HCT116 (cell line): Measurements from ENCODE around the gene MRPL33. TPM values are rescaled to one million over a fixed set of nuclear protein-coding genes. Genes with fewer than 3 reads are reported as not detected.

Source experiments
- ATAC-seq: fragments of 200-7000 bp; cut with Tn5 transposase; 2 replicates; pipeline ENCODE4 v1.9.1; 2020; ENCODE audit warnings: mild to moderate bottlenecking, moderate library complexity
- BruUV-seq: library from RNA; stranded (reverse); fragments of 400-500 nt; replicated peaks from 2 replicates; lab custom pipeline; 2021; lab: Mats Ljungman, UMichigan
- CTCF ChIA-PET: fragments of 300-600 bp; sonication (Branson Sonifier 250); formaldehyde crosslinking; loops from one replicate; lab custom pipeline; 2021; ENCODE audit warnings: antibody characterized with exemption; lab: Charles Lee
- POLR2A ChIA-PET: fragments of 300-600, 350-600 bp; sonication (Branson Sonifier 250); formaldehyde crosslinking; loops from one replicate; lab custom pipeline; 2021; ENCODE audit warnings: antibody characterized with exemption; lab: Charles Lee
- RAD21 ChIA-PET, 2 experiments: fragments of 300-600 bp; sonication (Branson Sonifier 250); formaldehyde crosslinking; loops; one replicate each; lab custom pipeline; 2023; ENCODE audit warnings: low total read pairs in 2 of 2; ENCODE audit not compliant: uncharacterized antibody in 2 of 2, unreplicated experiment in 2 of 2, low non-redundant PET in 1 of 2; lab: Charles Lee
- DNase-seq: peaks from one replicate; pipeline ENCODE4 v3.0.0-alpha.2; 2010; ENCODE audit warnings: low read depth, low spot score
- H2AFZ ChIP-seq: fragments of 200-600 bp; shearing (Covaris generic), sonication (generic); 2 replicates; pipeline ENCODE4 v1.6.1; 2017; ENCODE audit warnings: low read depth, mixed run types, mixed read lengths, antibody characterized with exemption, low read length; ENCODE audit not compliant: poor library complexity, severe bottlenecking
- H3K27ac ChIP-seq: 2 replicates; pipeline ENCODE4 v1.5.1; 2012; ENCODE audit warnings: low read depth, low read length
- H3K27me3 ChIP-seq: fragments of 200-600 bp; sonication (generic); 2 replicates; pipeline ENCODE4 v1.6.1; 2016; ENCODE audit warnings: mixed run types, low read length, mixed read lengths; ENCODE audit not compliant: insufficient read depth
- H3K36me3 ChIP-seq, 2 experiments: fragments of 200-500 bp in 1 of 2; fragments of 200-600 bp in 1 of 2; sonication (Bioruptor generic) in 1 of 2; sonication (generic) in 1 of 2; 2 replicates each; pipeline versions ENCODE4 v1.5.1 to v1.6.1; 2014 to 2016; ENCODE audit warnings: low read length in 2 of 2, inconsistent platforms in 1 of 2, mixed read lengths in 1 of 2, mixed run types in 1 of 2; ENCODE audit not compliant: insufficient read depth in 2 of 2, control insufficient read depth in 1 of 2
- H3K4me1 ChIP-seq, 2 experiments: fragments of 200-600 bp in 1 of 2; sonication (generic) in 1 of 2; 2 replicates each; pipeline versions ENCODE4 v1.5.1 to v1.6.1; 2012 to 2017; ENCODE audit warnings: low read length in 2 of 2, inconsistent platforms in 1 of 2, mild to moderate bottlenecking in 1 of 2, mixed read lengths in 1 of 2, mixed run types in 1 of 2, moderate library complexity in 1 of 2; ENCODE audit not compliant: insufficient read depth in 2 of 2, control insufficient read depth in 1 of 2
- H3K4me2 ChIP-seq: fragments of 200-600 bp; sonication (generic); 2 replicates; pipeline ENCODE4 v1.6.1; 2017; ENCODE audit warnings: mixed run types, low read length, mixed read lengths
- H3K4me3 ChIP-seq, 2 experiments: fragments of 200-600 bp in 1 of 2; sonication (generic) in 1 of 2; replicated peaks in 1 of 2; 2 replicates each; pipeline ENCODE4 v1.5.1; 2011 to 2016; ENCODE audit warnings: low read length in 2 of 2, control low read depth in 1 of 2, low read depth in 1 of 2, mild to moderate bottlenecking in 1 of 2, mixed read lengths in 1 of 2, mixed run types in 1 of 2
- H3K79me2 ChIP-seq: fragments of 200-600 bp; sonication (generic); 2 replicates; pipeline ENCODE4 v1.6.1; 2017; ENCODE audit warnings: mild to moderate bottlenecking, mixed run types, low read length, moderate library complexity, mixed read lengths; ENCODE audit not compliant: insufficient read depth
- H3K9ac ChIP-seq: fragments of 200-600 bp; sonication (generic); 2 replicates; pipeline ENCODE4 v1.6.1; 2016; ENCODE audit warnings: low read length, mixed read lengths
- H3K9me2 ChIP-seq: fragments of 200-600 bp; sonication (generic), shearing (Covaris generic); 2 replicates; pipeline ENCODE4 v1.6.1; 2017; ENCODE audit warnings: mixed run types, mild to moderate bottlenecking, moderate library complexity; ENCODE audit not compliant: insufficient read depth
- H3K9me3 ChIP-seq, 2 experiments: fragments of 200-500 bp in 1 of 2; fragments of 200-600 bp in 1 of 2; sonication (Bioruptor generic) in 1 of 2; sonication (generic) in 1 of 2; 2 replicates each; pipeline ENCODE4 v1.6.1; 2014 to 2017; ENCODE audit warnings: low read length in 2 of 2, mixed read lengths in 2 of 2, inconsistent platforms in 1 of 2, low read depth in 1 of 2, mild to moderate bottlenecking in 1 of 2, mixed run types in 1 of 2, moderate library complexity in 1 of 2; ENCODE audit not compliant: control insufficient read depth in 1 of 2, insufficient read depth in 1 of 2
- H4K20me1 ChIP-seq: fragments of 200-600 bp; sonication (generic), shearing (Covaris generic); 2 replicates; pipeline ENCODE4 v1.6.1; 2017; ENCODE audit warnings: mixed run types, mild to moderate bottlenecking, moderate library complexity; ENCODE audit not compliant: insufficient read depth
- ATF3 ChIP-seq: IDR thresholded peaks from 2 replicates; pipeline ENCODE4 v1.6.1; 2012
- CBX3 ChIP-seq: IDR thresholded peaks from 2 replicates; pipeline ENCODE4 v1.6.1; 2012; ENCODE audit warnings: low read depth
- EGR1 ChIP-seq: IDR thresholded peaks from 2 replicates; pipeline ENCODE4 v1.6.1; 2012; ENCODE audit warnings: low read depth
- EZH2 ChIP-seq: fragments of 200-600 bp; sonication (generic); IDR thresholded peaks from 2 replicates; pipeline ENCODE4 v1.6.1; 2017; ENCODE audit warnings: antibody characterized with exemption, mixed run types
- JUND ChIP-seq: IDR thresholded peaks from 2 replicates; pipeline ENCODE4 v1.6.1; 2012
- POLR2A ChIP-seq: IDR thresholded peaks from 2 replicates; pipeline ENCODE4 v1.7.0; 2011; ENCODE audit warnings: borderline replicate concordance; ENCODE audit not compliant: insufficient read depth, insufficient read length; ENCODE audit errors: extremely low read depth
- RAD21 ChIP-seq: IDR thresholded peaks from 2 replicates; pipeline ENCODE4 v1.6.1; 2012; ENCODE audit warnings: low read depth, mild to moderate bottlenecking
- SP1 ChIP-seq: IDR thresholded peaks from 2 replicates; pipeline ENCODE4 v1.6.1; 2012; ENCODE audit warnings: low read depth
- SRF ChIP-seq: IDR thresholded peaks from 2 replicates; pipeline ENCODE4 v1.6.1; 2012; ENCODE audit warnings: low read depth
- TCF7L2 ChIP-seq: IDR thresholded peaks from 2 replicates; pipeline ENCODE4 v1.7.0; 2011; ENCODE audit warnings: borderline replicate concordance, inconsistent platforms; ENCODE audit not compliant: insufficient read depth, insufficient read length; ENCODE audit errors: extremely low read depth
- intact Hi-C: fragments of 100-400 bp; cut with micrococcal nuclease; formaldehyde crosslinking; loops from 2 replicates; pipeline ENCODE4 v1.10.0; 2022
- total RNA-seq: library from RNA; stranded (reverse); gene quantifications from one replicate; pipeline ENCODE4 v1.2.1, GENCODE V29; 2021; ENCODE audit not compliant: unreplicated experiment

Gene MRPL33
- total RNA-seq, 1 experiment from 2014 or later: 66.3 TPM

- ATAC-seq: no peak
- H3K9ac ChIP-seq: no peak overlapping the region
- RAD21 ChIA-PET: no interaction called here
- no peaks in the 10 kb centered on the region for H4K20me1 ChIP-seq
- TF ChIP-seq JUND (no peak), ATF3 (no peak), POLR2A (no peak), CBX3 (no peak), SP1 (no peak), SRF (no peak)
- TF ChIP-seq, all 23 proteins: peak for 0
- Histone ChIP-seq H2AFZ (no peak overlapping the region), H3K27ac (no peak overlapping the region), H3K36me3 (no peaks in the 10 kb centered on the region), H3K4me3 (no peak overlapping the region), H3K27me3 (no peaks in the 10 kb centered on the region), H3K9me2 (no peaks in the 10 kb centered on the region), H3K4me2 (no peak overlapping the region), H3K79me2 (no peaks in the 10 kb centered on the region), H3K9me3 (no peaks in the 10 kb centered on the region), H3K4me1 (peaks cover 0 to 10% of the 10 kb centered on the region in 2 experiments; a peak in 2 of 4 replicates)
- intact Hi-C loops: no loop called here
- no peak for DNase-seq
- no TSS peak for BruUV-seq
- ChIA-PET CTCF (no interaction called here), POLR2A (no interaction called here)
These were observed 32.5 kb upstream of the MRPL33 start for GRCh38 chr2:27739058-27739373.

- ChIA-PET POLR2A (interaction anchor here (1.2 kb wide), 1 partner anchor 11 kb away, joined by 3 read pairs; no protein-coding TSS in a partner anchor), RAD21 (no interaction called here)
These were observed 29.8 kb upstream of the MRPL33 start for GRCh38 chr2:27741673-27742072.

More at GRCh38 chr2:27741673-27742072, 29.8 kb upstream of the MRPL33 start:
- Histone ChIP-seq H4K20me1 (no peaks in the 10 kb centered on the region), H3K4me2 (no peak overlapping the region), H3K27ac (no peak overlapping the region), H3K9ac (no peak overlapping the region), H3K36me3 (no peaks in the 10 kb centered on the region), H3K4me3 (no peak overlapping the region), H3K9me3 (no peaks in the 10 kb centered on the region), H3K9me2 (no peaks in the 10 kb centered on the region), H3K4me1 (peaks cover 0 to 10% of the 10 kb centered on the region in 2 experiments; a peak in 2 of 4 replicates), H3K79me2 (no peaks in the 10 kb centered on the region), H2AFZ (no peak overlapping the region), H3K27me3 (no peaks in the 10 kb centered on the region)
- intact Hi-C loops: no loop called here
- CTCF ChIA-PET: interaction anchor here (0.7 to 0.8 kb wide), 2 partner anchors 11 to 18 kb away, joined by 3 to 4 read pairs; no protein-coding TSS in a partner anchor
- TF ChIP-seq TCF7L2 (no peak), EGR1 (no peak), RAD21 (no peak), CBX3 (no peak), SRF (no peak), JUND (no peak), POLR2A (no peak), EZH2 (no peak)
- DNase-seq (no peak), ATAC-seq (peak; percentile 42; the same call in 1 of the 2 replicates)
- BruUV-seq: no TSS peak
